HepG2 (cell line): ENCODE results near the gene KCTD19. TPM values are rescaled to one million over a fixed set of nuclear protein-coding genes. Genes with fewer than 3 reads are reported as not detected.

Experiments used
- EEA1 ChIP-seq: sonication (generic); formaldehyde crosslinking; IDR thresholded peaks from 2 replicates; pipeline ENCODE4 v1.5.1; 2020; ENCODE audit warnings: mild to moderate bottlenecking, missing genetic modification reagents, borderline replicate concordance
- FOXO1 ChIP-seq: sonication (generic); formaldehyde crosslinking; IDR thresholded peaks from 2 replicates; pipeline ENCODE4 v1.4.0; 2020; ENCODE audit warnings: missing genetic modification reagents
- ISX ChIP-seq: sonication (generic); formaldehyde crosslinking; conservative IDR thresholded peaks from 2 replicates; pipeline ENCODE4 v1.5.0; 2020; ENCODE audit warnings: missing genetic modification reagents
- MAFF ChIP-seq: IDR thresholded peaks from 2 replicates; pipeline ENCODE4 v1.6.1; 2011; ENCODE audit warnings: low read depth, low read length, improper control_type of control experiment
- NCOA1 ChIP-seq: sonication (generic); formaldehyde crosslinking; IDR thresholded peaks from 2 replicates; pipeline ENCODE4 v1.9.0; 2021; ENCODE audit warnings: missing genetic modification reagents
- SNRNP70 ChIP-seq: fragments of 200-400 bp; formaldehyde crosslinking; IDR thresholded peaks from 2 replicates; pipeline ENCODE4 v1.6.1; 2017; ENCODE audit warnings: mild to moderate bottlenecking, low read depth, low read length, moderate library complexity
- SRSF4 ChIP-seq: fragments of 200-400 bp; formaldehyde crosslinking; IDR thresholded peaks from one replicate; pipeline ENCODE4 v1.6.1; 2018; ENCODE audit warnings: mild to moderate bottlenecking, low read depth, low read length, moderate library complexity; ENCODE audit not compliant: poor library complexity, severe bottlenecking
- TOE1 ChIP-seq: sonication (generic); formaldehyde crosslinking; IDR thresholded peaks from 2 replicates; pipeline ENCODE4 v1.4.0; 2020; ENCODE audit warnings: mild to moderate bottlenecking, missing genetic modification reagents
- ZNF180 ChIP-seq: sonication (generic); formaldehyde crosslinking; IDR thresholded peaks from 2 replicates; pipeline ENCODE4 v1.4.0; 2020; ENCODE audit warnings: low read depth, missing genetic modification reagents, borderline replicate concordance
- ZNF451 ChIP-seq: sonication (generic); formaldehyde crosslinking; IDR thresholded peaks from 2 replicates; pipeline ENCODE4 v1.5.0; 2020; ENCODE audit warnings: mild to moderate bottlenecking, missing genetic modification reagents
- ZNF607 ChIP-seq: sonication (generic); formaldehyde crosslinking; IDR thresholded peaks from 2 replicates; pipeline ENCODE4 v1.5.1; 2020; ENCODE audit warnings: missing genetic modification reagents, mild to moderate bottlenecking, borderline replicate concordance
- ZNF674 ChIP-seq: sonication (generic); formaldehyde crosslinking; IDR thresholded peaks from 2 replicates; pipeline ENCODE4 v1.5.0; 2020; ENCODE audit warnings: low read depth, mild to moderate bottlenecking, missing genetic modification reagents
- ZNF772 ChIP-seq: sonication (generic); formaldehyde crosslinking; IDR thresholded peaks from 2 replicates; pipeline ENCODE4 v1.5.0; 2020; ENCODE audit warnings: mild to moderate bottlenecking, missing genetic modification reagents
- polyA plus RNA-seq, 8 experiments: library from polyadenylated mRNA; depleted of rRNA in 3 of 8; stranded (reverse) in 7 of 8; unstranded in 1 of 8; fragments of >200 nt; fragmentation: Illumina TruSeq in 4 of 8; extraction: Trizol in 4 of 8; gene quantifications; 2 replicates each; pipeline versions ENCODE4 v1.2.1 to v1.2.3, GENCODE V29; 2011 to 2016; ENCODE audit warnings: low read depth in 4 of 8, missing spikeins in 1 of 8, mixed read lengths in 1 of 8; ENCODE audit not compliant: insufficient read depth in 1 of 8
- total RNA-seq, 5 experiments: library from RNA; depleted of rRNA; stranded (reverse); fragments of >200 nt; fragmentation: Illumina TruSeq; extraction: Trizol; gene quantifications; 2 replicates each; pipeline ENCODE4 v1.2.3, GENCODE V29; 2016; ENCODE audit warnings: low read depth in 1 of 5
- TF ChIP-seq, protein P1 (sequence below): sonication (generic); formaldehyde crosslinking; IDR thresholded peaks from 2 replicates; pipeline ENCODE4 v1.5.0; 2020; ENCODE audit warnings: mild to moderate bottlenecking, missing genetic modification reagents, moderate library complexity
- TF ChIP-seq, protein P2 (sequence below): sonication (generic); formaldehyde crosslinking; IDR thresholded peaks from 2 replicates; pipeline ENCODE4 v1.4.0; 2020; ENCODE audit warnings: missing genetic modification reagents
- TF ChIP-seq, protein P3 (sequence below): sonication (generic); formaldehyde crosslinking; conservative IDR thresholded peaks from 2 replicates; pipeline ENCODE4 v1.5.0; 2020; ENCODE audit warnings: missing genetic modification reagents
- TF ChIP-seq, protein P4 (sequence below): sonication (generic); formaldehyde crosslinking; IDR thresholded peaks from 2 replicates; pipeline ENCODE4 v1.8.0; 2022; ENCODE audit warnings: missing genetic modification reagents, mild to moderate bottlenecking, moderate library complexity, borderline replicate concordance
- TF ChIP-seq, protein P5 (sequence below): sonication (generic); formaldehyde crosslinking; IDR thresholded peaks from 2 replicates; pipeline ENCODE4 v1.4.0; 2020; ENCODE audit warnings: missing genetic modification reagents, low read depth, mild to moderate bottlenecking, borderline replicate concordance

Gene KCTD19
- total and polyA plus RNA-seq, 2 of the 13 experiments (the other 11 are each of a cell fraction or from before 2014, with no cell fraction given), result not detected

DNA sequence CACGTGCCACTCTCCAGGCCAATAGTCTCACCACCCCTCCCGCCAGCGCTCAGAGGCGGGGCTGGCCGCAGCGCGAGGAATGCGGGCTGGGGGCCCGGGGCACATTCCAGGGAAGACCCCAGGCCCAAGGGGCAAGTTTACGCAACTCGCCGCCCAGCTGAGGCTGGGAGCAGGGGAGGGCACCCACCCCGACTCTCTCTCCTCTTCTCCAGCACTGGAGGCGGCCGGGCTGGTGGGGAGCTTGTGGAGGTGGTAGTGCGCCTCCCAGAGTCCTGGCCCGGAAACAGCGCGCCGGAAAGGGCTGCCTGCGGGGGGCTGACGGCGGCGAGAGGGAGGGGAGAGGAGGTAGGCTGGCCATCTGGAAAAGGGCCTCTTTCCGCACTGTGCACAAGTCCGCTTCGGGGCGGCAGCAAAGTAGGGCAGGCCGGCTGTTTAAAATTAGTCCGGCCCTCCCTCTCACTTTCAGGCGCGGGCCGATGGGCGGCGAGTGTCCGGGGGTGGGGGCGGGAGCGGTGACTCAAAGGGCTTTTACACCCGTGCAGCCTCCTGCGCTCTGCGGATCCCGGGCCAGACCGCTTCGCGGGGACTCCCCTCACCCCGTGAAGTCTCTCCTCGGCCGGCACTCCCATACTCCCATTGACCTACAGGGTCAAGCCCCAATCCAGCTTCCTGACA, 80.3 kb downstream of the KCTD19 start (continued):
- no peak; the same call in 1 of the 2 replicates for TF ChIP-seq ZNF180 (CRISPR knock-in tag)
- TF ChIP-seq MAFF, result no peak
- peak; percentile 99 for TF ChIP-seq ZNF772 (CRISPR knock-in tag)
- TF ChIP-seq ISX (CRISPR knock-in tag), result no peak
- TF ChIP-seq, protein P1, sequence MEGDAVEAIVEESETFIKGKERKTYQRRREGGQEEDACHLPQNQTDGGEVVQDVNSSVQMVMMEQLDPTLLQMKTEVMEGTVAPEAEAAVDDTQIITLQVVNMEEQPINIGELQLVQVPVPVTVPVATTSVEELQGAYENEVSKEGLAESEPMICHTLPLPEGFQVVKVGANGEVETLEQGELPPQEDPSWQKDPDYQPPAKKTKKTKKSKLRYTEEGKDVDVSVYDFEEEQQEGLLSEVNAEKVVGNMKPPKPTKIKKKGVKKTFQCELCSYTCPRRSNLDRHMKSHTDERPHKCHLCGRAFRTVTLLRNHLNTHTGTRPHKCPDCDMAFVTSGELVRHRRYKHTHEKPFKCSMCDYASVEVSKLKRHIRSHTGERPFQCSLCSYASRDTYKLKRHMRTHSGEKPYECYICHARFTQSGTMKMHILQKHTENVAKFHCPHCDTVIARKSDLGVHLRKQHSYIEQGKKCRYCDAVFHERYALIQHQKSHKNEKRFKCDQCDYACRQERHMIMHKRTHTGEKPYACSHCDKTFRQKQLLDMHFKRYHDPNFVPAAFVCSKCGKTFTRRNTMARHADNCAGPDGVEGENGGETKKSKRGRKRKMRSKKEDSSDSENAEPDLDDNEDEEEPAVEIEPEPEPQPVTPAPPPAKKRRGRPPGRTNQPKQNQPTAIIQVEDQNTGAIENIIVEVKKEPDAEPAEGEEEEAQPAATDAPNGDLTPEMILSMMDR (CRISPR knock-in tag), result peak; percentile 88
- TF ChIP-seq, protein P2, sequence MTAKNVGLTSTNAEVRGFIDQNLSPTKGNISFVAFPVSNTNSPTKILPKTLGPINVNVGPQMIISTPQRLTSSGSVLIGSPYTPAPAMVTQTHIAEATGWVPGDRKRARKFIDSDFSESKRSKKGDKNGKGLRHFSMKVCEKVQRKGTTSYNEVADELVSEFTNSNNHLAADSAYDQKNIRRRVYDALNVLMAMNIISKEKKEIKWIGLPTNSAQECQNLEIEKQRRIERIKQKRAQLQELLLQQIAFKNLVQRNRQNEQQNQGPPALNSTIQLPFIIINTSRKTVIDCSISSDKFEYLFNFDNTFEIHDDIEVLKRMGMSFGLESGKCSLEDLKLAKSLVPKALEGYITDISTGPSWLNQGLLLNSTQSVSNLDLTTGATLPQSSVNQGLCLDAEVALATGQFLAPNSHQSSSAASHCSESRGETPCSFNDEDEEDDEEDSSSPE (CRISPR knock-in tag), result peak; percentile 93
- TF ChIP-seq FOXO1 (CRISPR knock-in tag), result peak; percentile 85
- 0 out of 2 replicates have a peak, but pooled peaks have one; percentile 67 for TF ChIP-seq ZNF451 (CRISPR knock-in tag)
- TF ChIP-seq TOE1 (CRISPR knock-in tag), result peak; percentile 86; the same call in 1 of the 2 replicates
- TF ChIP-seq SNRNP70, result no peak
- TF ChIP-seq ZNF674 (CRISPR knock-in tag), result 0 out of 2 replicates have a peak, but pooled peaks have one; percentile 82
- TF ChIP-seq SRSF4, result no peak
- TF ChIP-seq, protein P3, sequence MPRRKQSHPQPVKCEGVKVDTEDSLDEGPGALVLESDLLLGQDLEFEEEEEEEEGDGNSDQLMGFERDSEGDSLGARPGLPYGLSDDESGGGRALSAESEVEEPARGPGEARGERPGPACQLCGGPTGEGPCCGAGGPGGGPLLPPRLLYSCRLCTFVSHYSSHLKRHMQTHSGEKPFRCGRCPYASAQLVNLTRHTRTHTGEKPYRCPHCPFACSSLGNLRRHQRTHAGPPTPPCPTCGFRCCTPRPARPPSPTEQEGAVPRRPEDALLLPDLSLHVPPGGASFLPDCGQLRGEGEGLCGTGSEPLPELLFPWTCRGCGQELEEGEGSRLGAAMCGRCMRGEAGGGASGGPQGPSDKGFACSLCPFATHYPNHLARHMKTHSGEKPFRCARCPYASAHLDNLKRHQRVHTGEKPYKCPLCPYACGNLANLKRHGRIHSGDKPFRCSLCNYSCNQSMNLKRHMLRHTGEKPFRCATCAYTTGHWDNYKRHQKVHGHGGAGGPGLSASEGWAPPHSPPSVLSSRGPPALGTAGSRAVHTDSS (CRISPR knock-in tag), result no peak
- TF ChIP-seq, protein P4, sequence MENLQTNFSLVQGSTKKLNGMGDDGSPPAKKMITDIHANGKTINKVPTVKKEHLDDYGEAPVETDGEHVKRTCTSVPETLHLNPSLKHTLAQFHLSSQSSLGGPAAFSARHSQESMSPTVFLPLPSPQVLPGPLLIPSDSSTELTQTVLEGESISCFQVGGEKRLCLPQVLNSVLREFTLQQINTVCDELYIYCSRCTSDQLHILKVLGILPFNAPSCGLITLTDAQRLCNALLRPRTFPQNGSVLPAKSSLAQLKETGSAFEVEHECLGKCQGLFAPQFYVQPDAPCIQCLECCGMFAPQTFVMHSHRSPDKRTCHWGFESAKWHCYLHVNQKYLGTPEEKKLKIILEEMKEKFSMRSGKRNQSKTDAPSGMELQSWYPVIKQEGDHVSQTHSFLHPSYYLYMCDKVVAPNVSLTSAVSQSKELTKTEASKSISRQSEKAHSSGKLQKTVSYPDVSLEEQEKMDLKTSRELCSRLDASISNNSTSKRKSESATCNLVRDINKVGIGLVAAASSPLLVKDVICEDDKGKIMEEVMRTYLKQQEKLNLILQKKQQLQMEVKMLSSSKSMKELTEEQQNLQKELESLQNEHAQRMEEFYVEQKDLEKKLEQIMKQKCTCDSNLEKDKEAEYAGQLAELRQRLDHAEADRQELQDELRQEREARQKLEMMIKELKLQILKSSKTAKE (CRISPR knock-in tag), result peak; percentile 73
- TF ChIP-seq, protein P5, sequence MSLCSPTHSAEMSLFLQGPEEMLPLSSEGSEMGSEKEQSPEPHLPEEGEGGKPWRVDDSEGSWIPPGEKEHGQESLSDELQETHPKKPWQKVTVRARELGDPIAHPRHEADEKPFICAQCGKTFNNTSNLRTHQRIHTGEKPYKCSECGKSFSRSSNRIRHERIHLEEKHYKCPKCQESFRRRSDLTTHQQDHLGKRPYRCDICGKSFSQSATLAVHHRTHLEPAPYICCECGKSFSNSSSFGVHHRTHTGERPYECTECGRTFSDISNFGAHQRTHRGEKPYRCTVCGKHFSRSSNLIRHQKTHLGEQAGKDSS, result no peak; the same call in 1 of the 2 replicates
- TF ChIP-seq EEA1, result no peak; the same call in 1 of the 2 replicates
- peak; percentile 64; the same call in 1 of the 2 replicates for TF ChIP-seq ZNF607 (CRISPR knock-in tag)
- TF ChIP-seq NCOA1, result peak; percentile 95
